HEK293T (cell line): Measurements from ENCODE around the gene GRPEL2.

Experiments used
- ARNT ChIP-seq: fragments of 450-650 bp; IDR thresholded peaks from 2 replicates; pipeline ENCODE4 v1.6.1; 2017; ENCODE audit warnings: mild to moderate bottlenecking
- BHLHE40 ChIP-seq: fragments of 450-650 bp; IDR thresholded peaks from 2 replicates; pipeline ENCODE4 v1.6.1; 2016; ENCODE audit warnings: mild to moderate bottlenecking, moderate library complexity, borderline replicate concordance
- ELF4 ChIP-seq: fragments of 450-650 bp; IDR thresholded peaks from 2 replicates; pipeline ENCODE4 v1.6.1; 2017; ENCODE audit warnings: antibody characterized with exemption
- NFRKB ChIP-seq: fragments of 450-650 bp; IDR thresholded peaks from 2 replicates; pipeline ENCODE4 v1.6.1; 2016; ENCODE audit warnings: mild to moderate bottlenecking, moderate library complexity
- SP1 ChIP-seq: fragments of 450-650 bp; IDR thresholded peaks from 2 replicates; pipeline ENCODE4 v1.6.1; 2017
- SUZ12 ChIP-seq: fragments of 450-650 bp; IDR thresholded peaks from 2 replicates; pipeline ENCODE4 v1.6.1; 2016; ENCODE audit warnings: mild to moderate bottlenecking

DNA sequence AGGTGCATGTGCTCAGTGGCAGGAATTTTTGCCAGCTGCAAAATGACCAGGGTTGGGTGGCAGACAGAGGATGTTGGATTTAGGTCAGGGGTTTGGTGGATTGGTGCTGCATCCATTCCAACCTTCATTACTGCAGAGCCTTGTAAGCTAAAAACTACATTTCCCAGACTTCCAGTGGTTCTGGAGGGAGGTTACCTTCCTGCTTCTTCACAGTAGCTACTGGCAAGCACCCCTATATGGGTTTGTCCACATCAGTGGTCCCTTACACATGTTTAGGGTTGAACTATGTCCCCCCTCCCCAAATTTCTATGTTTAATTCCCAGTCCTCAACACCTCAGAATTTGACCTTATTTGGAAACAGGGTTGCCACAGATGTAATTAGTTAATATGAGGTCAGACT lies 54.5 kb downstream of the GRPEL2 start:
- TF ChIP-seq SUZ12 (no peak), ELF4 (no peak), ARNT (no peak), BHLHE40 (no peak), NFRKB (no peak), SP1 (no peak)
